Lung (tissue), 12 donors: ENCODE measurements around the gene FKBP11. TPM values are rescaled to one million over a fixed set of nuclear protein-coding genes. Genes with fewer than 3 reads are reported as not detected.

ENCODE experiments used
- ATAC-seq: fragments of 200-7000 bp; cut with Tn5 transposase; one replicate; pipeline ENCODE4 v1.9.1; 2020; ENCODE audit warnings: moderate number of reproducible peaks; ENCODE audit not compliant: insufficient read depth, low FRiP score
- DNase-seq, 3 donors: peaks; one replicate each; pipeline ENCODE4 v3.0.0-alpha.2; 2013 to 2017
- H3K27ac ChIP-seq, 2 donors: one replicate each; pipeline ENCODE4 v1.5.1; 2013; ENCODE audit warnings: mild to moderate bottlenecking in 2 of 2, moderate library complexity in 2 of 2, control low read depth in 1 of 2, inconsistent platforms in 1 of 2, low read depth in 1 of 2, low read length in 1 of 2
- H3K27me3 ChIP-seq, 3 donors: one replicate each; pipeline ENCODE4 v1.5.1; 2013; ENCODE audit warnings: low read length in 2 of 3; ENCODE audit not compliant: control insufficient read depth in 3 of 3, insufficient read depth in 3 of 3
- H3K36me3 ChIP-seq, 4 donors: one replicate each; pipeline ENCODE4 v1.5.1; 2013; ENCODE audit warnings: low read length in 4 of 4, mild to moderate bottlenecking in 1 of 4, moderate library complexity in 1 of 4; ENCODE audit not compliant: control insufficient read depth in 4 of 4, insufficient read depth in 4 of 4
- H3K4me1 ChIP-seq, 5 donors: one replicate each; pipeline ENCODE4 v1.5.1; 2013; ENCODE audit warnings: low read length in 5 of 5, mild to moderate bottlenecking in 2 of 5, moderate library complexity in 1 of 5; ENCODE audit not compliant: control insufficient read depth in 5 of 5, insufficient read depth in 5 of 5
- H3K4me3 ChIP-seq: one replicate; pipeline ENCODE4 v1.5.1; 2013; ENCODE audit warnings: mild to moderate bottlenecking, control low read depth, moderate library complexity
- H3K9ac ChIP-seq, 2 donors: one replicate each; pipeline ENCODE4 v1.5.1; 2013; ENCODE audit warnings: low read length in 2 of 2, control low read depth in 1 of 2; ENCODE audit not compliant: insufficient read depth in 1 of 2
- H3K9me3 ChIP-seq, 4 donors: one replicate each; pipeline ENCODE4 v1.5.1; 2013; ENCODE audit warnings: low read length in 3 of 4, mild to moderate bottlenecking in 1 of 4, moderate library complexity in 1 of 4; ENCODE audit not compliant: control insufficient read depth in 4 of 4, insufficient read depth in 3 of 4
- CTCF ChIP-seq: IDR thresholded peaks from 2 replicates; pipeline ENCODE4 v1.5.1; 2012; ENCODE audit warnings: mild to moderate bottlenecking; ENCODE audit errors: control extremely low read depth, extremely low read depth
- WGBS, 2 donors: extraction: QIAGEN DNeasy Blood & Tissue Kit; methylation state at CpG; one replicate each; pipeline ENCODE4 v1.1.7; 2013; 5-methylcytosine and 5-hydroxymethylcytosine counted together
- polyA plus RNA-seq, 2 donors: library from polyadenylated mRNA; stranded (reverse); fragments of 200-250 nt; gene quantifications; one replicate each; pipeline ENCODE4 v1.2.1, GENCODE V29; 2013
- total RNA-seq, 2 donors: library from RNA; depleted of rRNA in 1 of 2; stranded (reverse); fragments of >200 nt in 1 of 2; gene quantifications; one replicate each; pipeline ENCODE4 v1.2.1, GENCODE V29; 2014 to 2021
- donor health status: control.
- donor health status: control.
- donor health status: Bipolar disorder and iron deficiency.
- donor health status: healthy.
- donor health status: DM: yes; HTN: yes; CAD: no.

Gene FKBP11
- total and polyA plus RNA-seq, 4 donors, result 13.1 to 69.9 (median 63.1) TPM

DNA sequence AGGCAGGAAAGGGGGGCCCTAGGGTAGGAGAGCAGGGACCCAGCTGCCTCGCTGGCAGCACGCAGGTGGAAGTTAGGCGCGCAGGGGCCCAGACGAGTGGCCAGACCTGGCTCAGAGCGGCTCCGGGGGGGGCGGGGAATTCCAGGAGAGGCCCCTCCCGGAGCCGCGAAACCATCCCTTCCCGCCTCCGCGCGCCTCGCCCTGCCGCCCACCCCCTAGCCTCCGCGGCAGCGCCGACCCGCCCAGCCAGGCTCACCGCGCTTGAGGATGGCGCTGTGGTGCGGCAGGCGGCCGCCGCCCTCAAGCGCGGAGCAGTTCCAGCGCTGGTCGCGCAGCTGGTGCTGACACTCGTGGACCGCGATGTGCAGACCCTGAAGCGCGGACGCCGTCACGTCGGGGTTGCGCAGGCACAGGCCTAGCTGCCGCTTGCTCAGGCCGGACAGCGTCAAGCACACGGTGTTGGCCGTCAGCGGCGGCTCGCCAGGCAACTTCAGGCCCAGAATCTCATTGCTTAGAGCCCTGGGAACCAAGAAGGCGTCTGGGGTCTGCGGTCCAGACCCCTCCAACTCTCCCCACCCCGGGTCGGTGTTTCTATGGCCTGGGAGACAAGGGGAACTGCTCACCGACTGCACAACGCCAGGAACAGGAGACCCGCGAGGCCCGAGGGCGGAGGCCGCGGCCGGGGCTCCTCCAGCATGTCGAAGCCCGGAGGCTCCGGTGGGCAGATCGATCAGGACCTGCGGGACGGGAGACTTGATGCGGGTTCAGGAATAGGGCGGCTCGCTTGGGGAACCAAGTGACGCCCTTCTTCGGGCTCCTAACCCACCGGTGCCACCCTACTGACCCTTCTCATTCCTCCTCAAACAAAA, 44.8 kb upstream of the FKBP11 start:
- DNase-seq (peak in 2 of 3 donors; percentile 48 to 50), ATAC-seq (no peak)
- Histone ChIP-seq H3K27me3 (peaks cover 0 to 76% (median 60%) of the 10 kb centered on the region in 3 donors), H3K27ac (no peak overlapping the region), H3K36me3 (no peaks in the 10 kb centered on the region), H3K4me1 (peaks cover 0 to 13% (median 10%) of the 10 kb centered on the region in 5 donors), H3K9me3 (peaks cover 0 to 4% (median 0%) of the 10 kb centered on the region in 4 donors), H3K9ac (no peak overlapping the region), H3K4me3 (no peak overlapping the region)
- TF ChIP-seq CTCF, result no peak
- 8 to 11% methylated on average over 62 to 77 of the region's 77 CpGs for WGBS, 2 donors

DNA sequence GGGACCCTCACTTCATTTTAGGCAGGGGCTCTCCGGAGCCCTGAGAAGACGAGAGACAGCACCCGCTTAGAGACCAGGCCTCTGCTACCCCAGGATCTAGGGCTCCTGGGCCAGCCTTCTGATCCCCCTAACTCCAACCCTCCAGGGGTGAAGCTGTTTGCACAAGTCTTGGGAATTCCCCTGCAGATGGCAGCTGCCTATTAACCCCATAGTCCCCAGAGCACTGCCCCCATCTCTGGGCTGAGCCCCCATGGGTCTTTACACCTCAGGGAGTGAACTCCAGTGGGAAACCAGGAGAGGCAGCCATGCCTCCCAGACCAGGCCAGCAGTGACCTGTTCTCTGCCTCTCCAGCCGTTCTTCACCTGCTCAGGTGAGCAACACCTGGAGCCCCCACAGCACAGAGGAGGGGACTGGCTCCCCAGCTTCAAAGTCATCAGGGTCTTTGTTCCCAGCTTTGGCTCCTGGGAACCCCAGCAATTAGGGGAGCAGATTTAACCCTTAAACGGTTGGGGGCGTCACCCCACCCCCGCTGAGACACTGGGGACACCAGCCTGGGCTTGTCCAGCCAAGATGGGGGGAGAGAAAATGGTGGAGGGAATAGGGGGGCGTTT, 44.0 kb upstream of the FKBP11 start:
- H3K9me3 ChIP-seq, result peaks cover 0 to 4% (median 0%) of the 10 kb centered on the region in 4 donors
- H3K4me1 ChIP-seq, result peaks cover 0 to 13% (median 10%) of the 10 kb centered on the region in 5 donors
- DNase-seq (no peak), ATAC-seq (no peak)
- peaks cover 0 to 79% (median 58%) of the 10 kb centered on the region in 3 donors for H3K27me3 ChIP-seq
- TF ChIP-seq CTCF, result no peak
- H3K36me3 ChIP-seq, result no peaks in the 10 kb centered on the region
- H3K4me3 ChIP-seq, result no peak overlapping the region
- 61 to 62% methylated on average over 8 of the region's 8 CpGs for WGBS, 2 donors
- no peak overlapping the region for H3K9ac ChIP-seq
- H3K27ac ChIP-seq, result no peak overlapping the region

GRCh38 chr12:48968467-48968866, 43.2 kb upstream of the FKBP11 start:
- no peak for TF ChIP-seq CTCF
- no peaks in the 10 kb centered on the region for H3K36me3 ChIP-seq
- no peak for DNase-seq
- H3K27me3 ChIP-seq, result peaks cover 0 to 73% (median 53%) of the 10 kb centered on the region in 3 donors
- no peak overlapping the region for H3K9ac ChIP-seq
- H3K4me1 ChIP-seq, result peaks cover 0 to 13% (median 10%) of the 10 kb centered on the region in 5 donors
- H3K9me3 ChIP-seq, result peaks cover 0 to 1% (median 0%) of the 10 kb centered on the region in 4 donors
- H3K4me3 ChIP-seq, result no peak overlapping the region
- WGBS, 2 donors, result 81 to 94% methylated on average over 3 of the region's 3 CpGs
- no peak for ATAC-seq
- H3K27ac ChIP-seq, result no peak overlapping the region
